Suprapubic skin (tissue), 4 donors: ENCODE data around the gene TRPM2. TPM values are rescaled to one million over a fixed set of nuclear protein-coding genes. Genes with fewer than 3 reads are reported as not detected.

Source experiments
- DNase-seq, 2 donors: peaks; one replicate each; pipeline ENCODE4 v3.0.0-alpha.2; 2019; ENCODE audit warnings: low spot score in 2 of 2
- H3K27ac ChIP-seq: fragments of 200-600 bp; sonication (generic); one replicate; pipeline ENCODE4 v1.5.1; 2019
- H3K27me3 ChIP-seq: fragments of 200-600 bp; sonication (generic); one replicate; pipeline ENCODE4 v1.5.1; 2019
- H3K36me3 ChIP-seq: fragments of 200-600 bp; sonication (generic); one replicate; pipeline ENCODE4 v1.5.1; 2019
- H3K4me1 ChIP-seq: fragments of 200-600 bp; sonication (generic); one replicate; pipeline ENCODE4 v1.5.1; 2019
- H3K4me3 ChIP-seq: fragments of 200-600 bp; sonication (generic); one replicate; pipeline ENCODE4 v1.5.1; 2019; ENCODE audit warnings: mild to moderate bottlenecking
- H3K9me3 ChIP-seq: fragments of 200-600 bp; sonication (generic); one replicate; pipeline ENCODE4 v1.5.1; 2019
- EP300 ChIP-seq: sonication (generic); formaldehyde crosslinking; IDR thresholded peaks from one replicate; pipeline ENCODE4 v1.6.1; 2017; ENCODE audit warnings: antibody characterized with exemption
- POLR2A ChIP-seq, 2 donors: fragments of 450-650 bp; IDR thresholded peaks; one replicate each; pipeline ENCODE4 v1.6.1; 2017; ENCODE audit warnings: antibody characterized with exemption in 2 of 2, mild to moderate bottlenecking in 2 of 2, moderate library complexity in 2 of 2
- POLR2AphosphoS5 ChIP-seq, 3 donors: sonication (generic); formaldehyde crosslinking; IDR thresholded peaks; one replicate each; pipeline ENCODE4 v1.6.1; 2017; ENCODE audit warnings: antibody characterized with exemption in 3 of 3
- WGBS: methylation state at CpG from one replicate; pipeline ENCODE4 v1.1.5; 2018; 5-methylcytosine and 5-hydroxymethylcytosine counted together
- total RNA-seq, 4 donors: library from RNA; depleted of rRNA; stranded (reverse); fragments of >200 nt; gene quantifications; one replicate each; pipeline ENCODE4 v1.1.0, GENCODE V29; 2016
- TF ChIP-seq, protein P1 (sequence below), 2 donors: fragments of 200-600 bp in 1 of 2; fragments of 450-650 bp in 1 of 2; sonication (generic) in 1 of 2; IDR thresholded peaks; one replicate each; pipeline ENCODE4 v1.5.1; 2016 to 2019; ENCODE audit warnings: antibody characterized with exemption in 2 of 2, mild to moderate bottlenecking in 1 of 2, moderate library complexity in 1 of 2

Gene TRPM2
- total RNA-seq, 4 donors from 2014 or later: 2.5 to 4.2 (median 3.2) TPM

- Histone ChIP-seq H3K9me3 (no peaks in the 10 kb centered on the region), H3K27me3 (no peaks in the 10 kb centered on the region), H3K36me3 (peaks cover 59% of the 10 kb centered on the region), H3K4me3 (no peak overlapping the region), H3K27ac (no peak overlapping the region), H3K4me1 (no peaks in the 10 kb centered on the region)
- 79% methylated on average over 20 of the region's 25 CpGs for WGBS
- TF ChIP-seq POLR2A (IDR thresholded peaks at IDR 0.05) (no peak), POLR2AphosphoS5 (IDR thresholded peaks at IDR 0.05) (no peak), EP300 (no peak)
- TF ChIP-seq, protein P1, sequence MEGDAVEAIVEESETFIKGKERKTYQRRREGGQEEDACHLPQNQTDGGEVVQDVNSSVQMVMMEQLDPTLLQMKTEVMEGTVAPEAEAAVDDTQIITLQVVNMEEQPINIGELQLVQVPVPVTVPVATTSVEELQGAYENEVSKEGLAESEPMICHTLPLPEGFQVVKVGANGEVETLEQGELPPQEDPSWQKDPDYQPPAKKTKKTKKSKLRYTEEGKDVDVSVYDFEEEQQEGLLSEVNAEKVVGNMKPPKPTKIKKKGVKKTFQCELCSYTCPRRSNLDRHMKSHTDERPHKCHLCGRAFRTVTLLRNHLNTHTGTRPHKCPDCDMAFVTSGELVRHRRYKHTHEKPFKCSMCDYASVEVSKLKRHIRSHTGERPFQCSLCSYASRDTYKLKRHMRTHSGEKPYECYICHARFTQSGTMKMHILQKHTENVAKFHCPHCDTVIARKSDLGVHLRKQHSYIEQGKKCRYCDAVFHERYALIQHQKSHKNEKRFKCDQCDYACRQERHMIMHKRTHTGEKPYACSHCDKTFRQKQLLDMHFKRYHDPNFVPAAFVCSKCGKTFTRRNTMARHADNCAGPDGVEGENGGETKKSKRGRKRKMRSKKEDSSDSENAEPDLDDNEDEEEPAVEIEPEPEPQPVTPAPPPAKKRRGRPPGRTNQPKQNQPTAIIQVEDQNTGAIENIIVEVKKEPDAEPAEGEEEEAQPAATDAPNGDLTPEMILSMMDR (IDR thresholded peaks at IDR 0.05): no peak
- DNase-seq: no peak
Measured at GRCh38 chr21:44328242-44328895, 25.1 kb upstream of the TRPM2 start.

- no peak overlapping the region for H3K4me3 ChIP-seq
- DNase-seq: no peak
- H3K36me3 ChIP-seq: peaks cover 50% of the 10 kb centered on the region
- H3K27me3 ChIP-seq: no peaks in the 10 kb centered on the region
- H3K9me3 ChIP-seq: no peaks in the 10 kb centered on the region
- H3K4me1 ChIP-seq: no peaks in the 10 kb centered on the region
- no peak overlapping the region for H3K27ac ChIP-seq
- TF ChIP-seq, protein P1 (IDR thresholded peaks at IDR 0.05): no peak
- TF ChIP-seq EP300 (no peak), POLR2A (IDR thresholded peaks at IDR 0.05) (no peak), POLR2AphosphoS5 (IDR thresholded peaks at IDR 0.05) (no peak)
- 77% methylated on average over 5 of the region's 26 CpGs for WGBS
Measured at GRCh38 chr21:44329086-44329889, 24.1 kb upstream of the TRPM2 start.

DNA sequence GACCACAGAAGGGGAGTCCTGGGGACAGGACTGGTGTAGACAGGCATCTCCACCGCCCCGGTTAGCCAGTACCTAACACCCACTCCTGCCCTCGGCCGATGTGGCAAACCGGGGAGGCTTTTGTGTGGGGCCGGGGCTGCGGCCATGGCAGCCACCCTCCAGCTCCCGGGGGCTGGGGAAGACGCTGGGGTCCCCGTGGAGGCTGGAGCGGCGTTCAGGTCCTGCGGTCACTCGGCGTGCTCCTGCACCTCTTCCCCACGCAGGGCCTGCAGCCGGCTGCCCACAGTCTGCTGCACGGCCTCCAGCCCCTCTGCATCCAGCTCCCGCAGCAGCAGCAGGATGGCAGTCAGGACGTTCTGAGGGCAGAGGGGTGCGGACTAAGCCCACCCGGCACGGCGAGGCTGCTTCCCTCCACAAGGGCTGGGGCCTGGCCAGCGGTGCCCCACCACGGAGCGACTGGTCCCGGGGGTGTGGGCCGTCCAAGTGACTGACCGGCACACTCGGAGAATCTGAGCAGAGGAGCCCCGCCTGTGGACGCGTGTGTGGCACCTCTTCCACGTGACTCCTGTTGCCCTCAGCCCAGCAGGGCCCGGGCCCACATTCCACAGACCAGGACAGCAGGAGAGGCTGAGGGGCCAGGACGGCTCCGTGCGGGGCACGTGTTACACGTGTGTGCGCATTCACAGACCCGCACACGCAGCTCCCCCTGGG is 23.3 kb upstream of the TRPM2 start:
- TF ChIP-seq POLR2AphosphoS5 (IDR thresholded peaks at IDR 0.05) (no peak), EP300 (no peak), POLR2A (IDR thresholded peaks at IDR 0.05) (no peak)
- TF ChIP-seq, protein P1 (IDR thresholded peaks at IDR 0.05): no peak
- H3K27me3 ChIP-seq: no peaks in the 10 kb centered on the region
- no peak for DNase-seq
- no peaks in the 10 kb centered on the region for H3K9me3 ChIP-seq
- 100% methylated on average over 2 of the region's 44 CpGs for WGBS
- no peak overlapping the region for H3K27ac ChIP-seq
- no peaks in the 10 kb centered on the region for H3K4me1 ChIP-seq
- H3K4me3 ChIP-seq: no peak overlapping the region
- peaks cover 43% of the 10 kb centered on the region for H3K36me3 ChIP-seq

GRCh38 chr21:44330698-44331097 is 22.7 kb upstream of the TRPM2 start:
- Histone ChIP-seq H3K36me3 (peaks cover 43% of the 10 kb centered on the region), H3K4me3 (no peak overlapping the region), H3K27ac (no peak overlapping the region), H3K4me1 (no peaks in the 10 kb centered on the region), H3K27me3 (no peaks in the 10 kb centered on the region), H3K9me3 (no peaks in the 10 kb centered on the region)
- TF ChIP-seq, protein P1 (IDR thresholded peaks at IDR 0.05): no peak
- TF ChIP-seq POLR2AphosphoS5 (IDR thresholded peaks at IDR 0.05) (no peak), POLR2A (IDR thresholded peaks at IDR 0.05) (no peak), EP300 (no peak)
- WGBS: 93% methylated on average over 16 of the region's 18 CpGs
- DNase-seq: no peak

DNA sequence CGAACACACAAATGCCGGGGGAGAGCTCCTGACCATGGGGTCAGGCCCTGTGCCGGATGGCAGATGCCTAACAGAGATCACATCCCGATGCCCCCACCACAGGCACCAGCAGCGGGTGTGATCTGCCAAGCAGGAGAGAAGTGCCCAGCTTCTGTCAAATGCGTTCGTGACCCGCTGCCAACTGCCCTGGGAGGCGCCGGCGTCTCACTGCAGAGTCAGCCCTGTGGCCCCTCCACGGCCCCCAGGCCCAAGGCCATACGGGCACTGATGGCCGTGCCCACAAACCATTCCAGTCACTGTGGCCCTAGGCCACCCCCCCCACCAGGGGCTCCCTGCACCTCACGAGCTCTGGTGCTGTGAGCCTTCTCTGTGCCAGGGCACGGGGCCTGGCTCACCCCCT is 22.2 kb upstream of the TRPM2 start:
- 81% methylated on average over 4 of the region's 16 CpGs for WGBS
- Histone ChIP-seq H3K4me1 (no peaks in the 10 kb centered on the region), H3K27ac (no peak overlapping the region), H3K9me3 (no peaks in the 10 kb centered on the region), H3K36me3 (peaks cover 40% of the 10 kb centered on the region), H3K27me3 (no peaks in the 10 kb centered on the region), H3K4me3 (no peak overlapping the region)
- TF ChIP-seq POLR2A (IDR thresholded peaks at IDR 0.05): no peak
- TF ChIP-seq EP300: no peak
- TF ChIP-seq, protein P1 (IDR thresholded peaks at IDR 0.05): no peak
- TF ChIP-seq POLR2AphosphoS5 (IDR thresholded peaks at IDR 0.05): no peak
- no peak for DNase-seq
